IPS-18a (cell line): ENCODE results near the gene PALM.

Experiments
- H3K27ac ChIP-seq: one replicate; pipeline ENCODE4 v1.5.1; 2013; ENCODE audit warnings: low read length
- H3K27me3 ChIP-seq: one replicate; pipeline ENCODE4 v1.6.1; 2013; ENCODE audit warnings: mild to moderate bottlenecking, low read length; ENCODE audit not compliant: control insufficient read depth, insufficient read depth
- H3K36me3 ChIP-seq: one replicate; pipeline ENCODE4 v1.6.1; 2013; ENCODE audit warnings: low read depth, low read length; ENCODE audit not compliant: control insufficient read depth
- H3K4me1 ChIP-seq: one replicate; pipeline ENCODE4 v1.6.1; 2013; ENCODE audit warnings: low read depth, low read length; ENCODE audit not compliant: control insufficient read depth
- H3K4me3 ChIP-seq: one replicate; pipeline ENCODE4 v1.5.1; 2013; ENCODE audit warnings: low read length
- H3K9ac ChIP-seq: one replicate; pipeline ENCODE4 v1.6.1; 2013; ENCODE audit warnings: mild to moderate bottlenecking, low read length, moderate library complexity
- H3K9me3 ChIP-seq: one replicate; pipeline ENCODE4 v1.6.1; 2013; ENCODE audit warnings: low read depth, low read length; ENCODE audit not compliant: control insufficient read depth

Gene PALM

DNA sequence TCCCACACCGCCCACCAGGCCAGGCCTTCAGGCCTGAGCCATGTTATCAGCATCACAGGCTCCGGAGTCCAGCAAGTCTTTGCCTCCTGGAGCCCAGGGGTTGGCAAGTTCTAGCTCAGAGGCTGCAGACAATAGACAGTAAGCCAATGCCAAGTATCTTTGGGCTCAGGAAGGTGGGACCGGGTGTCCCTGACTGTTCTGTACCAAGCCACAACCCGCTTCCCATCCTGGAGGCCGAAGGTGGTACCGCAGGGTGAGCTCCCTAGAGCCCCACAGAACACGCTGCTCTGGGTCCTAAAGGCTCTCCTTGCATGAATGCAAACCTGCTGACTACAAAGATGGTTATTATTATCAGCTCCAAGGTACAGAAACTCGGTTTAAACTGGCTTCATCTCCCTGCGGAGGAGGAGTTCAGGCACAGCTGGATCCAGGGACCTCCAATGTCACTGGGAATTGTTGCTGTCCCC, 38.1 kb upstream of the PALM start:
- Histone ChIP-seq H3K9ac (no peak overlapping the region), H3K27me3 (peaks cover 12% of the 10 kb centered on the region), H3K36me3 (no peaks in the 10 kb centered on the region), H3K9me3 (no peaks in the 10 kb centered on the region), H3K4me1 (no peaks in the 10 kb centered on the region), H3K4me3 (no peak overlapping the region), H3K27ac (no peak overlapping the region)

- H3K27ac ChIP-seq = no peak overlapping the region
Measured at GRCh38 chr19:674282-675151, 34.2 kb upstream of the PALM start.

DNA sequence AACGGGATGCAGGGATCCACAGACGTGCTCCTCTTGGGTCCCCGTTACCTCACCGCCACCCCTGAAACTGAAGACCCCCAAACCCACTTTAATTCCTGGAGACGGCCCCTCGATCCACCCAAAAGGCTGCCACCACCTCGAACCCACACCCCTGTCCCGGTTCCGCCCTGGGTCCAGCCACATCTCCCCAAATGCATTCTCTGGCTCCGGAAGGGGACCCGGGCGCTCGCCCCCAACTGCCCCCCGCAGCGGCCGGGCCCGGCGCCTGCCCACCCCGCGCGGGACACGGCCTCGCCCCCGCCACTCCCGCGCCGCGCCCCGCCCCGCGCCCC, 32.8 kb upstream of the PALM start:
- Histone ChIP-seq H3K27ac (no peak overlapping the region), H3K27me3 (peaks cover 26% of the 10 kb centered on the region), H3K4me1 (no peaks in the 10 kb centered on the region), H3K4me3 (no peak overlapping the region), H3K9me3 (no peaks in the 10 kb centered on the region), H3K36me3 (no peaks in the 10 kb centered on the region), H3K9ac (no peak overlapping the region)

More at GRCh38 chr19:674282-675151, 34.2 kb upstream of the PALM start:
- H3K9ac ChIP-seq = no peak overlapping the region
- H3K4me1 ChIP-seq = no peaks in the 10 kb centered on the region
- H3K36me3 ChIP-seq = no peaks in the 10 kb centered on the region
- H3K9me3 ChIP-seq = no peaks in the 10 kb centered on the region
- H3K27me3 ChIP-seq = peaks cover 26% of the 10 kb centered on the region
- H3K4me3 ChIP-seq = no peak overlapping the region

GRCh38 chr19:676339-677105, 32.2 kb upstream of the PALM start, which contains the start of gene FSTL3:
FSTL3 (plus strand) TSS chr19:676392; CDS start chr19:676424, 32 bp downstream.
- H3K36me3 ChIP-seq = no peaks in the 10 kb centered on the region
- no peaks in the 10 kb centered on the region for H3K4me1 ChIP-seq
- no peak within 1 kb of the TSS for H3K9ac ChIP-seq
- peaks cover 26% of the 10 kb centered on the region for H3K27me3 ChIP-seq
- H3K4me3 ChIP-seq = no peak within 1 kb of the TSS
- H3K9me3 ChIP-seq = no peaks in the 10 kb centered on the region
- no peak within 1 kb of the TSS for H3K27ac ChIP-seq

GRCh38 chr19:677201-677600, 31.5 kb upstream of the PALM start:
- H3K27ac ChIP-seq = no peak overlapping the region
- no peaks in the 10 kb centered on the region for H3K9me3 ChIP-seq
- no peak overlapping the region for H3K4me3 ChIP-seq
- H3K27me3 ChIP-seq = peaks cover 26% of the 10 kb centered on the region
- no peak overlapping the region for H3K9ac ChIP-seq
- H3K4me1 ChIP-seq = no peaks in the 10 kb centered on the region
- no peaks in the 10 kb centered on the region for H3K36me3 ChIP-seq

- Histone ChIP-seq H3K4me3 (no peak overlapping the region), H3K9ac (no peak overlapping the region), H3K36me3 (no peaks in the 10 kb centered on the region), H3K27ac (no peak overlapping the region), H3K9me3 (no peaks in the 10 kb centered on the region), H3K27me3 (peaks cover 26% of the 10 kb centered on the region), H3K4me1 (no peaks in the 10 kb centered on the region)
Measured at GRCh38 chr19:677601-678436, 30.9 kb upstream of the PALM start.

- Histone ChIP-seq H3K27me3 (peaks cover 26% of the 10 kb centered on the region), H3K27ac (no peak overlapping the region), H3K4me3 (peak overlapping the region; percentile 49), H3K4me1 (no peaks in the 10 kb centered on the region), H3K9me3 (no peaks in the 10 kb centered on the region), H3K36me3 (no peaks in the 10 kb centered on the region), H3K9ac (no peak overlapping the region)
Measured at GRCh38 chr19:678791-679388, 29.8 kb upstream of the PALM start.

DNA sequence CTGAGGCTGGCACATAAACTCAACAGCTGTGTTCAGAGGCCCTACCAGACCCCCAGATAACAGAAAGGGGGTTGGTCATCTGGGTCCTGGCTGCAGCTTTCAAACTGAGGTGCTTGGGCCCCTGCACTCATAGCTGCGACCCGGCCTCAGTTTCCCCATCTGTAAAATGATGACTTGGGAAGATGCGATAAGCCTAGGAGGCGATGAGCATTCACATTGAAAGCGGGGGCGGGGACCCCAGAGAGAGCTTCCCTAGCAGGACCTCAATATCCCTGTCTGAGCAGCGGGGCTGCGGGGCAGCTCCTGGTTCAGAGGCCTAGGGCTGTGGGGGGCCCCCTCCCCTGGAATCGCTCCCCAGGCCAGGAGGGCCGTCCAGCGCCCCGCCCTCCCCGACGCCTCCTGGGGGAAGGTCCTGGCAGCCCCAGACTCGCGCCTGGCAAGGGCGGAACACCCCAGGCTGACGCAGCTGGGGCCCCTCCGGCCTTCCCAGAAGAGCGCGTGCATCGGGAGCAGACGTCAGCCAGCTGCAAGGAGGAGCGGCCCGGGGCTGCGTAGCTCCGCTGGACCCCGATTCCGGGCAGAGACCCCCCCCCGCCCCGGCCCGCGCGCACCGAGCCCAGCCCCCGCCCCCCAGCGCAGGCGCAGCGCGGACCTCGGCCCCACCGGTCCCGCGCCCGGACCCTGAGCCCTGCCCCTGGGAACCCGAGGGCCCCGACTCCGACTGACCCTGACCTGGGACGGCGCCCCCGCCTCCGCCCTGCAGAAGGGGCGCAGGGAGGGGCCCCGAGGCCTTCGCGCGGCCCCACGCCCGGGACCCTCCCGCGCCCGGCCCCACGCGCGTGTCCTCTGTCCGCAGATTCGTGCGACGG, 29.1 kb upstream of the PALM start:
- H3K27me3 ChIP-seq = peaks cover 26% of the 10 kb centered on the region
- H3K4me1 ChIP-seq = no peaks in the 10 kb centered on the region
- no peaks in the 10 kb centered on the region for H3K36me3 ChIP-seq
- H3K4me3 ChIP-seq = peak overlapping the region; percentile 49
- H3K27ac ChIP-seq = no peak overlapping the region
- no peaks in the 10 kb centered on the region for H3K9me3 ChIP-seq
- H3K9ac ChIP-seq = no peak overlapping the region

DNA sequence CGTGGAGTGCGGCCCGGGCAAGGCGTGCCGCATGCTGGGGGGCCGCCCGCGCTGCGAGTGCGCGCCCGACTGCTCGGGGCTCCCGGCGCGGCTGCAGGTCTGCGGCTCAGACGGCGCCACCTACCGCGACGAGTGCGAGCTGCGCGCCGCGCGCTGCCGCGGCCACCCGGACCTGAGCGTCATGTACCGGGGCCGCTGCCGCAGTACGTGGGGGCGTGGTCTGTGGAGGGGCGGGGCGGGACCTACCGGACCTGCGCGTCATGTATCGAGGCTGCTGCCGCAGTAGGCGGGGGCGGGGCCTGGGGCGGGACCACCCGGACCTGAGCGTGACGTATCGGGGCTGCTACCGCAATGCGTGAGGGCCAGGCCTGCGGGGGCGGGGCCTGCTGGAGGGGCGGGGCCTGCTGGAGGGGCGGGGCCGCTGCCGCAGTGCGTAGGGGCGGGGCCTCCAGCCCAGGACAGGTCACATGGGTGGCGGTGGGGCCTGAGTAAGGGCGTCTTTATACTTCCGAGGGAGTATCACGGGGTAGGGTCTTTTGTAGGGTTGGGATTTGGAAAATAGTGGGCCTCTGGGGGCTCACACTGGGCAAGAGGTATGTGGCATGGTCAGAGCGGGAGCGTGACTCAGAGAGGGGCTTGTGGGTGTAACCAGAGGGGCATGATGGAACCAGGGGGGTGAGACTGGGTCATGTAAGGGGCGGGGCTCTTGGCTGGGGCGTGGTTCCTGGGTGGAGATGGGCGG, 28.3 kb upstream of the PALM start:
- Histone ChIP-seq H3K4me1 (no peaks in the 10 kb centered on the region), H3K27ac (no peak overlapping the region), H3K36me3 (no peaks in the 10 kb centered on the region), H3K9ac (peak overlapping the region; percentile 61), H3K9me3 (no peaks in the 10 kb centered on the region), H3K4me3 (peak overlapping the region; percentile 82), H3K27me3 (peaks cover 21% of the 10 kb centered on the region)
